ENCODE data around the gene POFUT2. TPM values are rescaled to one million over a fixed set of nuclear protein-coding genes. Genes with fewer than 3 reads are reported as not detected.

POFUT2 gene
- total RNA-seq, 4 donors from 2014 or later: 19.5 to 66.3 (median 35.1) TPM

DNA sequence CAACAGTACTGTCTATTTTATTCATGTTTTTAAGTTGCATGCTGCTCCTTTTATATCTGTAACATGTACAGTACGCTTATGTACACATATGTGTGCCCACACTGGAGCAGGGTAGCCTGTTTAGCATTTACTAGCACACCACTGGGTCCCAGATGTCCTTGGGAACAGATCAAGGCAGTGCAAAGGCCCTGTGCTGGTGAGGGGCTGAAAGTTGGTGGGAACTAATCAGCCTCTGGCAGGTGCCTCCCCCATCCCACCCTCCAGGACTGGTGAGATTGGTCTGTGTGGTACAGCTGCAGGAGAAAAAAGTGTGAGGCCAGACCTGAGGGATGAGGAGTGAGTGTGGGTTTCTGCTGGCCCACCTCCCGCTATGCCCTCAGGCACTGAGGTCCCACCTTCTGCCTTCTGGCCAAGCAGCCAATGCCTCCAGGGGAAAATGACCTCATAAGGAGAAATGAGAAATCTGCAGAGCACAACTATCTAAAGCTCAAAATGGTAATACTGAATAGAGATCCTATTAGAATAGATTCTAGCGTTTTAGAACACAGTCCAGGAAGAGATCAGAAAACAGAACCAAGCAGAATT, 58.9 kb downstream of the POFUT2 start:
- peaks cover 0 to 12% (median 2%) of the 10 kb centered on the region in 4 donors for H3K4me1 ChIP-seq
- H3K4me3 ChIP-seq: no peak overlapping the region
- H3K27me3 ChIP-seq: no peaks in the 10 kb centered on the region
- peaks cover 0 to 2% (median 0%) of the 10 kb centered on the region in 3 donors for H3K36me3 ChIP-seq
- TF ChIP-seq EP300 (IDR thresholded peaks at IDR 0.05) (no peak), POLR2A (IDR thresholded peaks at IDR 0.05) (no peak)
- TF ChIP-seq, protein P1, sequence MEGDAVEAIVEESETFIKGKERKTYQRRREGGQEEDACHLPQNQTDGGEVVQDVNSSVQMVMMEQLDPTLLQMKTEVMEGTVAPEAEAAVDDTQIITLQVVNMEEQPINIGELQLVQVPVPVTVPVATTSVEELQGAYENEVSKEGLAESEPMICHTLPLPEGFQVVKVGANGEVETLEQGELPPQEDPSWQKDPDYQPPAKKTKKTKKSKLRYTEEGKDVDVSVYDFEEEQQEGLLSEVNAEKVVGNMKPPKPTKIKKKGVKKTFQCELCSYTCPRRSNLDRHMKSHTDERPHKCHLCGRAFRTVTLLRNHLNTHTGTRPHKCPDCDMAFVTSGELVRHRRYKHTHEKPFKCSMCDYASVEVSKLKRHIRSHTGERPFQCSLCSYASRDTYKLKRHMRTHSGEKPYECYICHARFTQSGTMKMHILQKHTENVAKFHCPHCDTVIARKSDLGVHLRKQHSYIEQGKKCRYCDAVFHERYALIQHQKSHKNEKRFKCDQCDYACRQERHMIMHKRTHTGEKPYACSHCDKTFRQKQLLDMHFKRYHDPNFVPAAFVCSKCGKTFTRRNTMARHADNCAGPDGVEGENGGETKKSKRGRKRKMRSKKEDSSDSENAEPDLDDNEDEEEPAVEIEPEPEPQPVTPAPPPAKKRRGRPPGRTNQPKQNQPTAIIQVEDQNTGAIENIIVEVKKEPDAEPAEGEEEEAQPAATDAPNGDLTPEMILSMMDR (IDR thresholded peaks at IDR 0.05): no peak
- DNase-seq (ENCODE audit: low spot score in 2 of 2): no peak
- 63 to 79% methylated on average over 3 of the region's 3 CpGs for WGBS, 2 donors
- H3K9me3 ChIP-seq: no peaks in the 10 kb centered on the region
- peak overlapping the region in 1 of 4 donors; percentile 55 for H3K27ac ChIP-seq

GRCh38 chr21:45228171-45228641, 59.5 kb downstream of the POFUT2 start:
- H3K9me3 ChIP-seq: no peaks in the 10 kb centered on the region
- H3K27me3 ChIP-seq: no peaks in the 10 kb centered on the region
- DNase-seq (ENCODE audit: low spot score in 2 of 2): peak in 1 of 2 donors; percentile 67
- H3K36me3 ChIP-seq: peaks cover 0 to 8% (median 0%) of the 10 kb centered on the region in 3 donors
- no peak overlapping the region for H3K4me3 ChIP-seq
- H3K4me1 ChIP-seq: peaks cover 0 to 12% (median 2%) of the 10 kb centered on the region in 4 donors
- WGBS, 2 donors: 24 to 25% methylated on average over 6 of the region's 6 CpGs
- no peak overlapping the region for H3K27ac ChIP-seq
- TF ChIP-seq, protein P1 (IDR thresholded peaks at IDR 0.05): no peak
- TF ChIP-seq POLR2A (IDR thresholded peaks at IDR 0.05) (no peak), EP300 (IDR thresholded peaks at IDR 0.05) (no peak)

- Histone ChIP-seq H3K4me3 (no peak overlapping the region), H3K4me1 (peaks cover 0 to 12% (median 2%) of the 10 kb centered on the region in 4 donors), H3K27me3 (no peaks in the 10 kb centered on the region), H3K9me3 (no peaks in the 10 kb centered on the region), H3K36me3 (peaks cover 0 to 12% (median 0%) of the 10 kb centered on the region in 3 donors), H3K27ac (no peak overlapping the region)
- WGBS, 2 donors: 75 to 80% methylated on average over 10 of the region's 10 CpGs
- TF ChIP-seq EP300 (IDR thresholded peaks at IDR 0.05) (no peak), POLR2A (IDR thresholded peaks at IDR 0.05) (no peak)
- TF ChIP-seq, protein P1 (IDR thresholded peaks at IDR 0.05): no peak
- DNase-seq (ENCODE audit: low spot score in 2 of 2): no peak
Measured at GRCh38 chr21:45227735-45228134, 60.0 kb downstream of the POFUT2 start.

- Histone ChIP-seq H3K4me3 (no peak overlapping the region), H3K4me1 (peaks cover 0 to 12% (median 2%) of the 10 kb centered on the region in 4 donors), H3K27ac (no peak overlapping the region), H3K9me3 (no peaks in the 10 kb centered on the region), H3K27me3 (no peaks in the 10 kb centered on the region), H3K36me3 (peaks cover 0 to 22% (median 0%) of the 10 kb centered on the region in 3 donors)
- WGBS, 2 donors: 64 to 69% methylated on average over 15 of the region's 15 CpGs
- DNase-seq (ENCODE audit: low spot score in 2 of 2): no peak
- TF ChIP-seq POLR2A (IDR thresholded peaks at IDR 0.05): no peak
- no peak for TF ChIP-seq EP300 (IDR thresholded peaks at IDR 0.05)
- TF ChIP-seq, protein P1 (IDR thresholded peaks at IDR 0.05): no peak
Measured at GRCh38 chr21:45226540-45227326, 61.0 kb downstream of the POFUT2 start.
